A549 (cell line): ENCODE results near the gene NFE2L2.

Source experiments
- CTCF ChIP-seq: fragments of >200 bp; sonication (Bioruptor Twin); formaldehyde crosslinking; IDR thresholded peaks from 3 replicates; pipeline ENCODE4 v1.5.1; 2016
- JUN ChIP-seq, 2 experiments: fragments of >200 bp; sonication (Bioruptor Twin); formaldehyde crosslinking; IDR thresholded peaks; 2 replicates in 1 of 2; 3 replicates in 1 of 2; pipeline ENCODE4 v1.6.1; 2016 to 2017
- PHF8 ChIP-seq: fragments of 200-600 bp; sonication (generic); IDR thresholded peaks from 2 replicates; pipeline ENCODE4 v1.6.1; 2016; ENCODE audit warnings: low read depth, mild to moderate bottlenecking, antibody characterized with exemption, moderate library complexity, borderline replicate concordance
- RAD21 ChIP-seq, 2 experiments: fragments of >200 bp in 1 of 2; sonication (Bioruptor Twin) in 1 of 2; formaldehyde crosslinking in 1 of 2; IDR thresholded peaks in 1 of 2; conservative IDR thresholded peaks in 1 of 2; 2 replicates in 1 of 2; 3 replicates in 1 of 2; pipeline ENCODE4 v1.6.1; 2012 to 2018; ENCODE audit warnings: inconsistent platforms in 1 of 2
- RFX5 ChIP-seq: fragments of 450-650 bp; IDR thresholded peaks from 2 replicates; pipeline ENCODE4 v1.7.1; 2014; ENCODE audit warnings: antibody characterized with exemption, mild to moderate bottlenecking, moderate library complexity
- SMC3 ChIP-seq: fragments of >200 bp; sonication (Bioruptor Twin); formaldehyde crosslinking; IDR thresholded peaks from 3 replicates; pipeline ENCODE4 v1.6.1; 2018; ENCODE audit warnings: inconsistent platforms
- ZFP36 ChIP-seq: fragments of 450-650 bp; IDR thresholded peaks from 2 replicates; pipeline ENCODE4 v1.6.1; 2014; ENCODE audit warnings: borderline replicate concordance; ENCODE audit not compliant: partially characterized antibody
- TF ChIP-seq, protein P1 (sequence below): IDR thresholded peaks from 2 replicates; pipeline ENCODE4 v1.6.1; 2012

GRCh38 chr2:177237932-177238331 is 26.6 kb downstream of the NFE2L2 start:
- TF ChIP-seq JUN (IDR thresholded peaks at IDR 0.05) (no peak), CTCF (no peak), PHF8 (no peak), RFX5 (no peak), RAD21 (conservative IDR thresholded peaks at IDR 0.05 in 1 of 2, IDR thresholded peaks at IDR 0.05 in 1 of 2) (no peak), SMC3 (no peak), ZFP36 (no peak)
- TF ChIP-seq, protein P1, sequence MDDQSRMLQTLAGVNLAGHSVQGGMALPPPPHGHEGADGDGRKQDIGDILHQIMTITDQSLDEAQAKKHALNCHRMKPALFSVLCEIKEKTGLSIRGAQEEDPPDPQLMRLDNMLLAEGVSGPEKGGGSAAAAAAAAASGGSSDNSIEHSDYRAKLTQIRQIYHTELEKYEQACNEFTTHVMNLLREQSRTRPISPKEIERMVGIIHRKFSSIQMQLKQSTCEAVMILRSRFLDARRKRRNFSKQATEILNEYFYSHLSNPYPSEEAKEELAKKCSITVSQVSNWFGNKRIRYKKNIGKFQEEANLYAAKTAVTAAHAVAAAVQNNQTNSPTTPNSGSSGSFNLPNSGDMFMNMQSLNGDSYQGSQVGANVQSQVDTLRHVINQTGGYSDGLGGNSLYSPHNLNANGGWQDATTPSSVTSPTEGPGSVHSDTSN = no peak
